B cell (primary cell): ENCODE data around the gene ZNF784. TPM values are rescaled to one million over a fixed set of nuclear protein-coding genes. Genes with fewer than 3 reads are reported as not detected.

Experiments used
- ATAC-seq: fragments of 200-7000 bp; cut with Tn5 transposase; one replicate; pipeline ENCODE4 v1.10.0; 2021; ENCODE audit warnings: low read depth, mild to moderate bottlenecking, moderate number of reproducible peaks, moderate library complexity
- CTCF ChIA-PET: fragments of 350-600 bp; sonication (Branson Sonifier 250); formaldehyde crosslinking; loops from one replicate; lab custom pipeline; 2021; ENCODE audit warnings: antibody characterized with exemption, inconsistent platforms; lab: Charles Lee
- POLR2A ChIA-PET: fragments of 350-600 bp; sonication (Branson Sonifier 250); formaldehyde crosslinking; loops from one replicate; lab custom pipeline; 2021; ENCODE audit warnings: antibody characterized with exemption; lab: Charles Lee
- DNase-seq: peaks from one replicate; pipeline ENCODE4 v3.0.0; 2013
- H2AFZ ChIP-seq: 2 replicates; pipeline ENCODE4 v1.6.1; 2012; ENCODE audit warnings: mild to moderate bottlenecking, low read depth, low read length; ENCODE audit not compliant: insufficient read depth, poor library complexity, severe bottlenecking
- H3K27ac ChIP-seq, 2 donors: 1 replicate in 1 of 2; 2 replicates in 1 of 2; pipeline ENCODE4 v1.5.1; 2012 to 2013; ENCODE audit warnings: low read length in 2 of 2, mild to moderate bottlenecking in 2 of 2, moderate library complexity in 1 of 2
- H3K27me3 ChIP-seq, 4 experiments: fragments of 200-600 bp in 1 of 4; sonication (generic) in 1 of 4; replicated peaks in 1 of 4; 1 replicate in 2 of 4; 2 replicates in 2 of 4; pipeline versions ENCODE4 v1.6.1 to v1.7.0; 2013 to 2016; ENCODE audit warnings: low read length in 3 of 4, mild to moderate bottlenecking in 2 of 4, mixed read lengths in 1 of 4, moderate library complexity in 1 of 4; ENCODE audit not compliant: insufficient read depth in 4 of 4, control insufficient read depth in 3 of 4; ENCODE audit errors: control extremely low read depth in 1 of 4
- H3K36me3 ChIP-seq, 2 experiments: replicated peaks in 1 of 2; 1 replicate in 1 of 2; 2 replicates in 1 of 2; pipeline versions ENCODE4 v1.6.1 to v1.7.1; 2013; ENCODE audit warnings: low read length in 1 of 2; ENCODE audit not compliant: insufficient read depth in 2 of 2, control insufficient read depth in 1 of 2; ENCODE audit errors: control extremely low read depth in 1 of 2, extremely low read depth in 1 of 2
- H3K4me1 ChIP-seq, 2 donors: fragments of 200-600 bp in 1 of 2; sonication (generic) in 1 of 2; 1 replicate in 1 of 2; 2 replicates in 1 of 2; pipeline versions ENCODE4 v1.5.1 to v1.6.1; 2013 to 2017; ENCODE audit warnings: low read length in 2 of 2; ENCODE audit not compliant: control insufficient read depth in 2 of 2, insufficient read depth in 2 of 2
- H3K4me2 ChIP-seq: replicated peaks from 2 replicates; pipeline ENCODE3; 2012; ENCODE audit warnings: mild to moderate bottlenecking, low read depth, low read length; ENCODE audit not compliant: poor library complexity, severe bottlenecking
- H3K4me3 ChIP-seq, 5 experiments: fragments of 200-600 bp in 1 of 5; sonication (generic) in 1 of 5; 1 replicate in 3 of 5; 2 replicates in 2 of 5; pipeline versions ENCODE4 v1.5.1 to v1.7.0; 2011 to 2016; ENCODE audit warnings: low read length in 4 of 5, mild to moderate bottlenecking in 4 of 5, low read depth in 2 of 5, control low read depth in 1 of 5, moderate library complexity in 1 of 5; ENCODE audit not compliant: insufficient read depth in 1 of 5; ENCODE audit errors: control extremely low read depth in 1 of 5, extremely low read depth in 1 of 5
- H3K79me2 ChIP-seq: fragments of 200-600 bp; sonication (generic); one replicate; pipeline ENCODE4 v1.6.0; 2016; ENCODE audit warnings: low read length; ENCODE audit not compliant: control insufficient read depth, insufficient read depth
- H3K9ac ChIP-seq: fragments of 200-600 bp; sonication (generic); 2 replicates; pipeline ENCODE4 v1.6.1; 2017; ENCODE audit warnings: mild to moderate bottlenecking, low read length, moderate library complexity
- H3K9me3 ChIP-seq, 3 donors: one replicate each; pipeline versions ENCODE4 v1.6.1 to v1.7.1; 2013; ENCODE audit warnings: low read length in 2 of 3; ENCODE audit not compliant: control insufficient read depth in 2 of 3, insufficient read depth in 1 of 3; ENCODE audit errors: control extremely low read depth in 1 of 3
- H4K20me1 ChIP-seq: 2 replicates; pipeline ENCODE4 v1.6.0; 2012; ENCODE audit warnings: mild to moderate bottlenecking, low read length; ENCODE audit not compliant: insufficient read depth, control insufficient read depth, poor library complexity, severe bottlenecking
- H3K27ac Mint-ChIP-seq: one replicate; pipeline ENCODE4 v1.8.0; 2021; ENCODE audit warnings: mixed read lengths
- H3K27me3 Mint-ChIP-seq: one replicate; pipeline ENCODE4 v1.8.0; 2021; ENCODE audit warnings: mixed read lengths
- H3K4me1 Mint-ChIP-seq: one replicate; pipeline ENCODE4 v1.8.0; 2021; ENCODE audit warnings: mixed read lengths
- H3K4me3 Mint-ChIP-seq: one replicate; pipeline ENCODE4 v1.8.0; 2021; ENCODE audit warnings: mixed read lengths
- H3K9me3 Mint-ChIP-seq: one replicate; pipeline ENCODE4 v1.8.0; 2022; ENCODE audit warnings: mixed read lengths; ENCODE audit not compliant: insufficient read depth
- CTCF ChIP-seq: fragments of 200-600 bp; IDR thresholded peaks from one replicate; pipeline ENCODE4 v1.8.0; 2022; ENCODE audit warnings: antibody characterized with exemption, mild to moderate bottlenecking
- EZH2 ChIP-seq: IDR thresholded peaks from 2 replicates; pipeline ENCODE4 v1.6.1; 2012; ENCODE audit warnings: borderline replicate concordance, low read depth, mild to moderate bottlenecking, moderate library complexity, low read length; ENCODE audit not compliant: insufficient read depth, poor library complexity, severe bottlenecking
- WGBS: methylation state at CpG from one replicate; pipeline ENCODE4 v1.1.5; 2013; ENCODE audit warnings: missing lambda C conversion rate; ENCODE audit not compliant: insufficient coverage; 5-methylcytosine and 5-hydroxymethylcytosine counted together
- intact Hi-C: fragments of 100-400 bp; cut with micrococcal nuclease; formaldehyde crosslinking; loops from one replicate; pipeline ENCODE4 v1.10.0; 2022
- polyA plus RNA-seq: library from polyadenylated mRNA; depleted of rRNA; stranded (reverse); fragments of >200 nt; gene quantifications from 2 replicates; pipeline ENCODE4 v1.2.3, GENCODE V29; 2012
- total RNA-seq, 2 donors: library from RNA; stranded (reverse); fragments of 120-200 nt in 1 of 2; gene quantifications; 1 replicate in 1 of 2; 2 replicates in 1 of 2; pipeline versions ENCODE4 v1.2.3 to v1.2.4, GENCODE V29; 2013 to 2022

Gene ZNF784
- total and polyA plus RNA-seq, 2 donors (not counting 1 experiment from before 2014, with no cell fraction given): 9.2 to 9.7 TPM

- peaks cover 14 to 31% of the 10 kb centered on the region in 2 donors for H3K4me1 ChIP-seq
- CTCF ChIA-PET: interaction anchor here (0.6 to 2.9 kb wide), 27 partner anchors 10 to 465 kb away, joined by 3 to 46 read pairs (median 5); partner anchors contain the start of genes KMT5C, ZNF628 and ZNF784
- peak; percentile 86 for DNase-seq
Measured at GRCh38 chr19:55605637-55606470, 18.5 kb downstream of the ZNF784 start, which contains the start of gene ZNF865. Gene ZNF865 (plus strand): TSS chr19:55605647. CDS start chr19:55613619, 7,972 bp downstream.

More at GRCh38 chr19:55605637-55606470, 18.5 kb downstream of the ZNF784 start, which contains the start of gene ZNF865:
- H3K4me2 ChIP-seq: peak within 1 kb of the TSS; percentile 97
- POLR2A ChIA-PET: interaction anchor here (0.5 to 1.8 kb wide), 10 partner anchors 12 to 129 kb away, joined by 3 to 7 read pairs (median 5); partner anchors contain the start of genes ZNF579, ZNF628 and ZNF784
- peak within 1 kb of the TSS; percentile 74 to 85 for H3K27ac ChIP-seq
- peak within 1 kb of the TSS; percentile 72 for H3K9ac ChIP-seq
- H4K20me1 ChIP-seq: peaks cover 4% of the 10 kb centered on the region
- Mint-ChIP-seq H3K27ac (peak within 1 kb of the TSS; percentile 97), H3K27me3 (no peaks in the 10 kb centered on the region), H3K4me1 (peaks cover 59% of the 10 kb centered on the region), H3K9me3 (no peaks in the 10 kb centered on the region), H3K4me3 (peak within 1 kb of the TSS; percentile 96)
- intact Hi-C loops: loop anchor here (1.0 to 10.0 kb wide), 6 partner anchors 18 to 351 kb away; partner anchors contain the start of genes BRSK1, HSPBP1, PPP6R1 and ZNF580
- WGBS: under 1% methylated on average over 43 of the region's 44 CpGs
- peaks cover 0 to 13% of the 10 kb centered on the region in 2 experiments for H3K36me3 ChIP-seq
- H3K4me3 ChIP-seq: peak within 1 kb of the TSS; percentile 43 to 84 (median 70)
- H3K9me3 ChIP-seq: peaks cover 0 to 3% (median 0%) of the 10 kb centered on the region in 3 donors
- TF ChIP-seq CTCF: peak; percentile 70
- TF ChIP-seq EZH2: no peak
- peak within 1 kb of the TSS; percentile 68 for H2AFZ ChIP-seq
- peak; percentile 20 for ATAC-seq
- no peaks in the 10 kb centered on the region for H3K27me3 ChIP-seq
- H3K79me2 ChIP-seq: peaks cover 48% of the 10 kb centered on the region
